K562 (cell line): ENCODE measurements around the gene ANKRD34B. TPM values are rescaled to one million over a fixed set of nuclear protein-coding genes. Genes with fewer than 3 reads are reported as not detected.

Source experiments
- ATAC-seq: fragments of 200-7000 bp; cut with Tn5 transposase; 3 replicates; pipeline ENCODE4 v1.9.1; 2020; ENCODE audit warnings: moderate library complexity
- BruUV-seq: library from RNA; stranded (reverse); fragments of 400-500 nt; replicated peaks from 2 replicates; lab custom pipeline; 2021; lab: Mats Ljungman, UMichigan
- CTCF ChIA-PET: fragments of 300-600 bp; formaldehyde crosslinking; extraction: SDS; loops from one replicate; lab custom pipeline; 2021; ENCODE audit warnings: low intra/inter-chr PET ratio; lab: Yijun Ruan, JAX
- POLR2A ChIA-PET: fragments of 300-600, 350-650 bp; sonication (Branson Sonifier 250); formaldehyde crosslinking; extraction: SDS; loops from one replicate; lab custom pipeline; 2021; ENCODE audit warnings: antibody characterized with exemption, inconsistent platforms; lab: Yijun Ruan, JAX
- DNase-seq, 4 experiments: peaks; one replicate each; pipeline versions ENCODE4 v3.0.0 to v3.0.0-alpha.2; 2011 to 2018; ENCODE audit warnings: low spot score in 3 of 4, mixed read lengths in 3 of 4; ENCODE audit errors: extremely low read depth in 1 of 4
- FAIRE-seq: peaks from 2 replicates; lab custom pipeline; 2011; peaks lifted over from hg19 to GRCh38; lab: Jason Lieb, UNC
- H2AFZ ChIP-seq: 2 replicates; pipeline ENCODE4 v1.6.0; 2011; ENCODE audit warnings: low read depth, low read length, control low read depth, inconsistent platforms
- H3K27ac ChIP-seq: fragments of 200-600 bp; 3 replicates; pipeline ENCODE4 v1.8.0; 2011; ENCODE audit warnings: low read depth, mild to moderate bottlenecking, control low read depth, inconsistent platforms, low read length, moderate library complexity, mixed read lengths; ENCODE audit errors: extremely low read depth
- H3K27me3 ChIP-seq, 2 experiments: fragments of 300-600 bp in 1 of 2; 2 replicates in 1 of 2; 3 replicates in 1 of 2; pipeline versions ENCODE4 v1.6.0 to v1.8.0; 2011; ENCODE audit warnings: inconsistent platforms in 2 of 2, low read length in 2 of 2, mild to moderate bottlenecking in 1 of 2, mixed read lengths in 1 of 2, moderate library complexity in 1 of 2; ENCODE audit not compliant: control insufficient read depth in 2 of 2, insufficient read depth in 2 of 2
- H3K36me3 ChIP-seq: fragments of 300-600 bp; 3 replicates; pipeline ENCODE4 v1.8.0; 2011; ENCODE audit warnings: mild to moderate bottlenecking, low read length, inconsistent platforms; ENCODE audit not compliant: control insufficient read depth, insufficient read depth
- H3K4me1 ChIP-seq, 2 experiments: fragments of 200-600 bp in 1 of 2; replicated peaks in 1 of 2; 2 replicates in 1 of 2; 3 replicates in 1 of 2; pipeline versions ENCODE4 v1.5.1 to v1.8.0; 2011; ENCODE audit warnings: inconsistent platforms in 2 of 2, low read length in 2 of 2, mild to moderate bottlenecking in 1 of 2, mixed read lengths in 1 of 2, moderate library complexity in 1 of 2; ENCODE audit not compliant: control insufficient read depth in 2 of 2, insufficient read depth in 2 of 2
- H3K4me2 ChIP-seq: 2 replicates; pipeline ENCODE4 v1.6.1; 2011; ENCODE audit warnings: low read length, control low read depth, inconsistent platforms, mixed read lengths; ENCODE audit not compliant: insufficient read depth
- H3K4me3 ChIP-seq: fragments of 200-600 bp; sonication (generic), shearing (Covaris generic); 2 replicates; pipeline ENCODE4 v1.5.1; 2016; ENCODE audit warnings: control low read depth, inconsistent platforms
- H3K79me2 ChIP-seq: fragments of 200-600 bp; 3 replicates; pipeline ENCODE4 v1.8.0; 2011; ENCODE audit warnings: low read length, inconsistent platforms; ENCODE audit not compliant: control insufficient read depth, insufficient read depth
- H3K9ac ChIP-seq, 2 experiments: 2 replicates each; pipeline versions ENCODE4 v1.6.0 to v1.6.1; 2011; ENCODE audit warnings: low read depth in 2 of 2, low read length in 2 of 2, control low read depth in 1 of 2, inconsistent platforms in 1 of 2, mild to moderate bottlenecking in 1 of 2, mixed read lengths in 1 of 2; ENCODE audit not compliant: insufficient read depth in 1 of 2
- H3K9me1 ChIP-seq: one replicate; pipeline ENCODE4 v1.6.0; 2011; ENCODE audit warnings: inconsistent platforms, mild to moderate bottlenecking, low read length, moderate library complexity; ENCODE audit not compliant: control insufficient read depth, insufficient read depth
- H3K9me3 ChIP-seq: replicated peaks from 2 replicates; pipeline ENCODE4 v1.5.1; 2011; ENCODE audit warnings: low read depth, low read length, inconsistent platforms; ENCODE audit not compliant: control insufficient read depth, insufficient read depth
- H4K20me1 ChIP-seq: replicated peaks from 2 replicates; pipeline ENCODE4 v1.6.1; 2011; ENCODE audit warnings: low read length, inconsistent platforms, mixed read lengths; ENCODE audit not compliant: control insufficient read depth, insufficient read depth
- ARNT ChIP-seq, 2 experiments: fragments of 450-650 bp; IDR thresholded peaks; 2 replicates each; pipeline ENCODE4 v1.6.1; 2016; ENCODE audit warnings: mild to moderate bottlenecking in 1 of 2
- BACH1 ChIP-seq: fragments of 200-800 bp; sonication (Bioruptor generic); IDR thresholded peaks from 2 replicates; pipeline ENCODE4 v1.6.1; 2016; ENCODE audit warnings: missing genetic modification characterization, missing compliant biosample characterization
- CSDE1 ChIP-seq, 2 experiments: fragments of 450-650 bp; IDR thresholded peaks; 2 replicates each; pipeline ENCODE4 v1.6.1; 2016; ENCODE audit warnings: mild to moderate bottlenecking in 1 of 2
- GABPB1 ChIP-seq: sonication (generic); formaldehyde crosslinking; IDR thresholded peaks from 2 replicates; pipeline ENCODE4 v1.8.0; 2022; ENCODE audit warnings: mild to moderate bottlenecking, missing genetic modification reagents
- HSF4 ChIP-seq: fragments of 250-450 bp; sonication (Bioruptor Pico); IDR thresholded peaks from 2 replicates; pipeline ENCODE4 v2.1.2; 2022; ENCODE audit warnings: mild to moderate bottlenecking, moderate library complexity, borderline replicate concordance
- KLF6 ChIP-seq: fragments of 250-450 bp; sonication (Bioruptor Pico); IDR thresholded peaks from 2 replicates; pipeline ENCODE4 v1.4.0; 2020; ENCODE audit warnings: mild to moderate bottlenecking, moderate library complexity, borderline replicate concordance
- NR2C1 ChIP-seq, 2 experiments: fragments of 450-650 bp; IDR thresholded peaks; 2 replicates each; pipeline ENCODE4 v1.6.1; 2017; ENCODE audit warnings: mild to moderate bottlenecking in 2 of 2, antibody characterized with exemption in 1 of 2, inconsistent platforms in 1 of 2, missing compliant biosample characterization in 1 of 2, missing genetic modification characterization in 1 of 2
- POU5F1 ChIP-seq: fragments of 150-350 bp; IDR thresholded peaks from 2 replicates; pipeline ENCODE4 v1.6.1; 2014; ENCODE audit warnings: borderline replicate concordance, low read length, low read depth, mild to moderate bottlenecking; ENCODE audit not compliant: partially characterized antibody
- SIX5 ChIP-seq, 2 experiments: IDR thresholded peaks; 2 replicates each; pipeline ENCODE4 v1.6.1; 2011; ENCODE audit warnings: low read length in 2 of 2, borderline replicate concordance in 1 of 2, low read depth in 1 of 2, mild to moderate bottlenecking in 1 of 2, moderate library complexity in 1 of 2; ENCODE audit not compliant: insufficient read depth in 1 of 2
- WGBS: fragments of 100-300 bp; shearing (Covaris generic); methylation state at CpG from one replicate; pipeline ENCODE4 v1.1.6; 2016; ENCODE audit warnings: low coverage, mixed read lengths; ENCODE audit not compliant: insufficient coverage; ENCODE audit errors: missing lambda C conversion rate; 5-methylcytosine and 5-hydroxymethylcytosine counted together
- in situ Hi-C: fragments of 300-500 bp; cut with MboI; formaldehyde crosslinking; loops from 4 replicates; pipeline ENCODE4 v1.15.0; 2018; ENCODE audit warnings: inconsistent platforms, mixed read lengths
- intact Hi-C: fragments of 100-400 bp; cut with micrococcal nuclease; formaldehyde crosslinking; loops from 2 replicates; pipeline ENCODE4 v1.14.2; 2022
- polyA plus RNA-seq, 8 experiments: library from polyadenylated mRNA; depleted of rRNA in 4 of 8; stranded (reverse) in 5 of 8; unstranded in 3 of 8; fragments of >200 nt; fragmentation: Nextera tagmentation in 2 of 8; fragmentation: Illumina TruSeq in 1 of 8; extraction: Ambion mirVana in 2 of 8; extraction: Trizol in 1 of 8; gene quantifications; 2 replicates each; pipeline versions ENCODE4 v1.2.1 to v1.2.3, GENCODE V29; 2011 to 2014; ENCODE audit warnings: inconsistent platforms in 1 of 8, missing spikeins in 1 of 8
- total RNA-seq, 7 experiments: library from RNA; depleted of rRNA in 6 of 7; stranded (reverse); fragments of >200 nt in 6 of 7; fragmentation: Illumina TruSeq in 2 of 7; extraction: Trizol in 2 of 7; gene quantifications; 2 replicates each; pipeline versions ENCODE4 v1.2.1 to v1.2.3, GENCODE V29; 2011 to 2021; ENCODE audit warnings: low replicate concordance in 1 of 7
- TF ChIP-seq, protein P1 (sequence below): fragments of 250-450 bp; sonication (Bioruptor Pico); IDR thresholded peaks from 2 replicates; pipeline ENCODE4 v1.9.0; 2021; ENCODE audit warnings: mild to moderate bottlenecking, inconsistent platforms
- TF ChIP-seq, protein P2 (sequence below): fragments of 450-650 bp; formaldehyde crosslinking; IDR thresholded peaks from 2 replicates; pipeline ENCODE4 v1.4.0; 2020; ENCODE audit warnings: mild to moderate bottlenecking, moderate library complexity
- TF ChIP-seq, protein P3 (sequence below): fragments of 250-450 bp; sonication (Bioruptor Pico); IDR thresholded peaks from 2 replicates; pipeline ENCODE4 v1.8.0; 2022; ENCODE audit warnings: inconsistent platforms
- TF ChIP-seq, protein P4 (sequence below): fragments of 250-450 bp; sonication (Bioruptor Pico); IDR thresholded peaks from 2 replicates; pipeline ENCODE4 v1.8.0; 2021; ENCODE audit warnings: mild to moderate bottlenecking, moderate library complexity

Gene ANKRD34B
- total and polyA plus RNA-seq, 9 of the 15 experiments (the other 6 are each of a cell fraction or from before 2014, with no cell fraction given) = not detected

DNA sequence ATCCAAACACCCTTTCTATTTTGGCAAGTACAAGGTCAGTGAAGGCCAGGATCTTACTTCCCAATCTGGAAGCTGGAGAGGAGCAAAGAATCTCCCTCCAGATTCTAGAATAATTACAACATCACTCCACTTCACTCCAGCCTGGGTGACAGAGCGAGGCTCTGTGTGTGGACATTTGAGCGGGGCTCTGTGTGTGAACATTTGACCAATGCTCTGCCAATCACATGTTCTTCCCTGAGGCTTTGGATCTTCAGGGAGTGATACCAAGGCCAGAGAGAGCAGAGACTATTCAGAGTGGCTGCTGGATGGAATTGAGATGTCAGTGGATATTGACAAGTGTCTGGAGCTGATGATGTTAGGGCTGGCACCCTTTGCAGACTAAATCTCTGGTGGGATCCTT, 24.7 kb upstream of the ANKRD34B start:
- intact Hi-C loops (no loop called here), in situ Hi-C loops (no loop called here)
- no peak for DNase-seq
- no peak for FAIRE-seq
- Histone ChIP-seq H3K4me2 (no peak overlapping the region), H2AFZ (no peak overlapping the region), H3K9me3 (no peaks in the 10 kb centered on the region), H3K9ac (no peak overlapping the region), H3K27me3 (peaks cover 9 to 12% of the 10 kb centered on the region in 2 experiments; a peak in 4 of 5 replicates), H3K4me1 (no peaks in the 10 kb centered on the region; a peak in 1 of 5 replicates), H3K4me3 (no peak overlapping the region), H3K36me3 (no peaks in the 10 kb centered on the region), H3K27ac (no peak overlapping the region), H3K9me1 (no peaks in the 10 kb centered on the region), H4K20me1 (no peaks in the 10 kb centered on the region; the same call in 1 of the 2 replicates), H3K79me2 (no peaks in the 10 kb centered on the region)
- WGBS = 5% methylated on average over 2 of the region's 2 CpGs
- BruUV-seq = no TSS peak
- ATAC-seq = no peak
- ChIA-PET POLR2A (no interaction called here), CTCF (no interaction called here)
- no peak for TF ChIP-seq SIX5 (IDR thresholded peaks at IDR 0.05; ENCODE audit: borderline replicate concordance in 1 of 2, insufficient read depth in 1 of 2, low read depth in 1 of 2, low read length in 2 of 2)
- TF ChIP-seq, protein P1, sequence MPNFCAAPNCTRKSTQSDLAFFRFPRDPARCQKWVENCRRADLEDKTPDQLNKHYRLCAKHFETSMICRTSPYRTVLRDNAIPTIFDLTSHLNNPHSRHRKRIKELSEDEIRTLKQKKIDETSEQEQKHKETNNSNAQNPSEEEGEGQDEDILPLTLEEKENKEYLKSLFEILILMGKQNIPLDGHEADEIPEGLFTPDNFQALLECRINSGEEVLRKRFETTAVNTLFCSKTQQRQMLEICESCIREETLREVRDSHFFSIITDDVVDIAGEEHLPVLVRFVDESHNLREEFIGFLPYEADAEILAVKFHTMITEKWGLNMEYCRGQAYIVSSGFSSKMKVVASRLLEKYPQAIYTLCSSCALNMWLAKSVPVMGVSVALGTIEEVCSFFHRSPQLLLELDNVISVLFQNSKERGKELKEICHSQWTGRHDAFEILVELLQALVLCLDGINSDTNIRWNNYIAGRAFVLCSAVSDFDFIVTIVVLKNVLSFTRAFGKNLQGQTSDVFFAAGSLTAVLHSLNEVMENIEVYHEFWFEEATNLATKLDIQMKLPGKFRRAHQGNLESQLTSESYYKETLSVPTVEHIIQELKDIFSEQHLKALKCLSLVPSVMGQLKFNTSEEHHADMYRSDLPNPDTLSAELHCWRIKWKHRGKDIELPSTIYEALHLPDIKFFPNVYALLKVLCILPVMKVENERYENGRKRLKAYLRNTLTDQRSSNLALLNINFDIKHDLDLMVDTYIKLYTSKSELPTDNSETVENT (CRISPR knock-in tag) = no peak
- TF ChIP-seq HSF4 (CRISPR knock-in tag) = no peak
- TF ChIP-seq GABPB1 (CRISPR knock-in tag) = no peak
- TF ChIP-seq POU5F1 = no peak
- TF ChIP-seq, protein P2, sequence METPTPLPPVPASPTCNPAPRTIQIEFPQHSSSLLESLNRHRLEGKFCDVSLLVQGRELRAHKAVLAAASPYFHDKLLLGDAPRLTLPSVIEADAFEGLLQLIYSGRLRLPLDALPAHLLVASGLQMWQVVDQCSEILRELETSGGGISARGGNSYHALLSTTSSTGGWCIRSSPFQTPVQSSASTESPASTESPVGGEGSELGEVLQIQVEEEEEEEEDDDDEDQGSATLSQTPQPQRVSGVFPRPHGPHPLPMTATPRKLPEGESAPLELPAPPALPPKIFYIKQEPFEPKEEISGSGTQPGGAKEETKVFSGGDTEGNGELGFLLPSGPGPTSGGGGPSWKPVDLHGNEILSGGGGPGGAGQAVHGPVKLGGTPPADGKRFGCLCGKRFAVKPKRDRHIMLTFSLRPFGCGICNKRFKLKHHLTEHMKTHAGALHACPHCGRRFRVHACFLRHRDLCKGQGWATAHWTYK (CRISPR knock-in tag) = no peak
- no peak for TF ChIP-seq NR2C1 (IDR thresholded peaks at IDR 0.05)
- no peak for TF ChIP-seq NR2C1 (tag; IDR thresholded peaks at IDR 0.05)
- TF ChIP-seq CSDE1 (IDR thresholded peaks at IDR 0.05) = no peak
- TF ChIP-seq, protein P3, sequence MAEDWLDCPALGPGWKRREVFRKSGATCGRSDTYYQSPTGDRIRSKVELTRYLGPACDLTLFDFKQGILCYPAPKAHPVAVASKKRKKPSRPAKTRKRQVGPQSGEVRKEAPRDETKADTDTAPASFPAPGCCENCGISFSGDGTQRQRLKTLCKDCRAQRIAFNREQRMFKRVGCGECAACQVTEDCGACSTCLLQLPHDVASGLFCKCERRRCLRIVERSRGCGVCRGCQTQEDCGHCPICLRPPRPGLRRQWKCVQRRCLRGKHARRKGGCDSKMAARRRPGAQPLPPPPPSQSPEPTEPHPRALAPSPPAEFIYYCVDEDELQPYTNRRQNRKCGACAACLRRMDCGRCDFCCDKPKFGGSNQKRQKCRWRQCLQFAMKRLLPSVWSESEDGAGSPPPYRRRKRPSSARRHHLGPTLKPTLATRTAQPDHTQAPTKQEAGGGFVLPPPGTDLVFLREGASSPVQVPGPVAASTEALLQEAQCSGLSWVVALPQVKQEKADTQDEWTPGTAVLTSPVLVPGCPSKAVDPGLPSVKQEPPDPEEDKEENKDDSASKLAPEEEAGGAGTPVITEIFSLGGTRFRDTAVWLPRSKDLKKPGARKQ (CRISPR knock-in tag) = no peak
- no peak for TF ChIP-seq ARNT (IDR thresholded peaks at IDR 0.05)
- no peak for TF ChIP-seq KLF6
- TF ChIP-seq, protein P4, sequence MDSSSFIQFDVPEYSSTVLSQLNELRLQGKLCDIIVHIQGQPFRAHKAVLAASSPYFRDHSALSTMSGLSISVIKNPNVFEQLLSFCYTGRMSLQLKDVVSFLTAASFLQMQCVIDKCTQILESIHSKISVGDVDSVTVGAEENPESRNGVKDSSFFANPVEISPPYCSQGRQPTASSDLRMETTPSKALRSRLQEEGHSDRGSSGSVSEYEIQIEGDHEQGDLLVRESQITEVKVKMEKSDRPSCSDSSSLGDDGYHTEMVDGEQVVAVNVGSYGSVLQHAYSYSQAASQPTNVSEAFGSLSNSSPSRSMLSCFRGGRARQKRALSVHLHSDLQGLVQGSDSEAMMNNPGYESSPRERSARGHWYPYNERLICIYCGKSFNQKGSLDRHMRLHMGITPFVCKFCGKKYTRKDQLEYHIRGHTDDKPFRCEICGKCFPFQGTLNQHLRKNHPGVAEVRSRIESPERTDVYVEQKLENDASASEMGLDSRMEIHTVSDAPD = no peak
- TF ChIP-seq BACH1 (tag) = no peak
